Ureter (tissue), 1 donor: ENCODE measurements around the gene E2F2. TPM values are rescaled to one million over a fixed set of nuclear protein-coding genes. Genes with fewer than 3 reads are reported as not detected.

Experiments
- DNase-seq: peaks from one replicate; pipeline ENCODE4 v3.0.0-alpha.2; 2020; ENCODE audit warnings: low spot score
- total RNA-seq: library from RNA; stranded (reverse); gene quantifications from one replicate; pipeline ENCODE4 v1.2.4, GENCODE V29; 2023
- donor health status: DM: yes; HTN: yes; CAD: no.

Gene E2F2
- total RNA-seq, 1 donor from 2014 or later = 0.52 TPM

- peak; percentile 94 for DNase-seq
These were observed 46.6 kb downstream of the E2F2 start for GRCh38 chr1:23484253-23485001.

GRCh38 chr1:23483321-23484252 is 47.4 kb downstream of the E2F2 start, which contains the start of gene ASAP3:
Gene ASAP3 (minus strand): TSS chr1:23484179. CDS start chr1:23484133, 46 bp downstream.
- peak; percentile 58 for DNase-seq

- DNase-seq = no peak
These were observed 49.1 kb downstream of the E2F2 start for GRCh38 chr1:23481904-23482303.

GRCh38 chr1:23481026-23481597 is 49.9 kb downstream of the E2F2 start:
- no peak for DNase-seq

GRCh38 chr1:23480187-23481025 is 50.6 kb downstream of the E2F2 start:
- no peak for DNase-seq

GRCh38 chr1:23479666-23479941 is 51.4 kb downstream of the E2F2 start:
- no peak for DNase-seq

- peak; percentile 81 for DNase-seq
These were observed 52.0 kb downstream of the E2F2 start for GRCh38 chr1:23478896-23479665.

- DNase-seq = no peak
These were observed 53.5 kb downstream of the E2F2 start for GRCh38 chr1:23477359-23478144.

- DNase-seq = no peak
These were observed 55.4 kb downstream of the E2F2 start for GRCh38 chr1:23475641-23476040.

- no peak for DNase-seq
These were observed 55.9 kb downstream of the E2F2 start for GRCh38 chr1:23475134-23475628.

GRCh38 chr1:23473037-23473800 is 57.8 kb downstream of the E2F2 start:
- no peak for DNase-seq

GRCh38 chr1:23472351-23473036 is 58.5 kb downstream of the E2F2 start:
- DNase-seq = no peak

- DNase-seq = no peak
These were observed 59.5 kb downstream of the E2F2 start for GRCh38 chr1:23471473-23472075.

- no peak for DNase-seq
These were observed 60.6 kb downstream of the E2F2 start for GRCh38 chr1:23470282-23471070.

- no peak for DNase-seq
These were observed 61.6 kb downstream of the E2F2 start for GRCh38 chr1:23469372-23469982.

GRCh38 chr1:23466423-23466989 is 64.5 kb downstream of the E2F2 start:
- DNase-seq = no peak
